Effector memory CD4-positive, alpha-beta T cell (primary cell): ENCODE results near the gene TNPO3.

Source experiments
- DNase-seq, 3 donors: peaks; one replicate each; pipeline ENCODE4 v3.0.0-alpha.2; 2020
- H3K27ac ChIP-seq: 2 replicates; pipeline ENCODE4 v1.7.0; 2013; ENCODE audit warnings: mild to moderate bottlenecking, low read length, moderate library complexity; ENCODE audit not compliant: insufficient read depth, poor library complexity, severe bottlenecking
- H3K27me3 ChIP-seq: replicated peaks from 2 replicates; pipeline ENCODE4 v1.7.0; 2013; ENCODE audit warnings: mild to moderate bottlenecking, low read length; ENCODE audit not compliant: insufficient read depth, control insufficient read depth, poor library complexity, severe bottlenecking
- H3K36me3 ChIP-seq: 2 replicates; pipeline ENCODE4 v1.7.0; 2013; ENCODE audit warnings: mild to moderate bottlenecking, low read length, moderate library complexity; ENCODE audit not compliant: control insufficient read depth, insufficient read depth
- H3K4me1 ChIP-seq: 2 replicates; pipeline ENCODE4 v1.7.0; 2013; ENCODE audit warnings: low read length, mild to moderate bottlenecking; ENCODE audit not compliant: control insufficient read depth, insufficient read depth, poor library complexity, severe bottlenecking
- H3K4me3 ChIP-seq: 2 replicates; pipeline ENCODE4 v1.7.0; 2013; ENCODE audit warnings: low read length, low read depth, mild to moderate bottlenecking; ENCODE audit not compliant: insufficient read depth, poor library complexity, severe bottlenecking
- H3K9me3 ChIP-seq: 2 replicates; pipeline ENCODE4 v1.7.0; 2013; ENCODE audit warnings: mild to moderate bottlenecking, low read length, moderate library complexity; ENCODE audit not compliant: control insufficient read depth

The TNPO3 gene

GRCh38 chr7:128909625-128910568 is 145.0 kb downstream of the TNPO3 start:
- no peaks in the 10 kb centered on the region for H3K9me3 ChIP-seq
- H3K36me3 ChIP-seq: no peaks in the 10 kb centered on the region
- no peak for DNase-seq
- no peak overlapping the region for H3K27ac ChIP-seq
- H3K27me3 ChIP-seq: peaks cover 26% of the 10 kb centered on the region
- peaks cover 7% of the 10 kb centered on the region for H3K4me1 ChIP-seq
- no peak overlapping the region for H3K4me3 ChIP-seq

GRCh38 chr7:128908750-128909624 is 145.9 kb downstream of the TNPO3 start:
- Histone ChIP-seq H3K4me1 (no peaks in the 10 kb centered on the region), H3K27ac (no peak overlapping the region), H3K36me3 (no peaks in the 10 kb centered on the region), H3K9me3 (no peaks in the 10 kb centered on the region), H3K4me3 (no peak overlapping the region), H3K27me3 (peaks cover 21% of the 10 kb centered on the region)
- no peak for DNase-seq

- Histone ChIP-seq H3K36me3 (no peaks in the 10 kb centered on the region), H3K9me3 (no peaks in the 10 kb centered on the region), H3K4me1 (no peaks in the 10 kb centered on the region), H3K27ac (no peak overlapping the region), H3K27me3 (peaks cover 20% of the 10 kb centered on the region), H3K4me3 (no peak overlapping the region)
- DNase-seq: no peak
Observed at GRCh38 chr7:128906766-128907559, 147.9 kb downstream of the TNPO3 start.

DNA sequence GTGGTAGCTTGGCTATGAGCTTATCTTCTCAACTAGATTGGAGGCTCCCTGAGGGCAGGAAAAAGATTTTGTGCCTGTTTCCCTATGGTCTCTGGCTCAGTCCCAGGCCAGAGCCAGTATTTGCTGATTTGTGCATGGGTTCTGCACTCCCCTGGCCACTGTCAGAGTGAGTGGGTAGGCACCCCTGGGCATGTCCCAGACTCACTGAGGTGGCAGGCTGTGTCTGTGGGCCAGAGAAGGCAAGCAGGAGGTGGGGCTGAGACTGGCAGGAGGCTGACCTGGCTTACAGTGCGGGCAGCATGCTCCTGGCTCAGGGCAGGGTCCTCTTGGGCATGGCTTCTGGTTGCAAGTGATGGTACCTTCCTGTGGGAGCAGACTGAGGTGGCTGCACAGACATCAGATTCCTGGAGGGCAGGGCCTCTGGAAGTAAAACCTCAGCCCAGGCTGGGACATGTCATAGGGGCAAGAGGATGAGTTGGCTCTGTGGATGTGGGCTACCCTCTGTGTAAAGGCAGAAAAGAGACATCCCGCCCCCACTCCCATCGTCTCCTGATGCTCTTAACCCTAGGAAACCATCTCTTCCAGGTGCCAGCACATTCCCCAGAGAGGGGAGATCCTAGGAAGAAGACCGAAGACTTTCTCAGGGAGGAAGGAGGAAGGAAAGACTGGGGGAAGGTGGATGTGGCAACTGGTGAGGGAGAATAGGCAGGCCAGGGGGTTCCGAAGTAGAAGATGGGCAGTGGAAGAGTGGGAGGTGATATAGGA is 148.7 kb downstream of the TNPO3 start:
- H3K4me1 ChIP-seq: no peaks in the 10 kb centered on the region
- H3K9me3 ChIP-seq: no peaks in the 10 kb centered on the region
- no peak overlapping the region for H3K27ac ChIP-seq
- H3K36me3 ChIP-seq: no peaks in the 10 kb centered on the region
- peaks cover 17% of the 10 kb centered on the region for H3K27me3 ChIP-seq
- no peak overlapping the region for H3K4me3 ChIP-seq
- DNase-seq: no peak

DNA sequence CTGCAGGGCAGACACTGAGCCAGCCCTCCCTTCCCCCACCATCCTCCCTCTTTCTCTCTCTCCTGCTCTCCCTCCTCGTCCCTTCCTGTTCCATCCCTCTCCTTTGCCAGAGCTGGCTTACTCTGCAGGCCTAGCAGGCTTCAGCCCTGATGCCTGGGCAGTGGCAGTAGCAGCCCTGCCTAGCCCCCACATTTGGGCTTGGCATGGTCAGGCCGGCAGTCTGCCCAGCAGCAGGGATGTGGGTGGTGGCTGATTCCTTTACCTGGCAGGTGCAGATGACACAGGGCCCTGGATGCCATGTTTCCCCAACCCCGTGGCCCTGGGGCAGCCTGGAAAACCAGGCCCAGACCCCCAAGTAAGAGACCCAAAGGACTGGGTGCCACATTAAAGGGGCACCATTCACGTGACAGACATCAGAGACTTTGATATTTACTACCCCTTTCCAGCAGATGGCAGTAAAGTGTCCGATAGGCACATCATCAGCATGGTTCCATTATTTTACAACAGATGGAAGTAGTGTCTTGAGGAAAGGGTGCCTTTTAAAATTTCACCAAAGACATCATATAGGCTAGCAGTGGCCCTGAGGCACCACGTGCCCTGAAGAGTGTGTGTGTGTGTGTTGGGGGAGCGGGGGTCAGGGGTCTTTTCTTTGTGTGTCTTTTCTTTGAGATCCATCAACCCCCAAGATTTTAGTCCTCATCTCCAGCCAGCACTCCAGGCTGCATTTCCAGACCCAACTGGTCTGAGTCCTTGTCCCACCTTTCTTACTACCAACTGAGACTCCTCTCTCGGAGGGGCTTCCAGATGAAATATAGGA is 150.3 kb downstream of the TNPO3 start:
- H3K27ac ChIP-seq: no peak overlapping the region
- no peak overlapping the region for H3K4me3 ChIP-seq
- H3K27me3 ChIP-seq: peaks cover 6% of the 10 kb centered on the region
- H3K36me3 ChIP-seq: no peaks in the 10 kb centered on the region
- no peaks in the 10 kb centered on the region for H3K9me3 ChIP-seq
- no peaks in the 10 kb centered on the region for H3K4me1 ChIP-seq
- no peak for DNase-seq
